HL-60/S4 treated with phorbol 12-myristate 13-acetate at 8.2 ng/mL for 4 days and 3 days (cell line): Measurements from ENCODE around the gene CDHR3.
"Not testable (repeated sequence)": the region's sequence is repeated elsewhere in the genome, so short reads cannot be mapped to it uniquely, and the experiment has no call there.

Experiments used
- in situ Hi-C: fragments of 300-500 bp; cut with MboI; formaldehyde crosslinking; loops from 2 replicates; pipeline ENCODE4 v1.15.0; 2022; ENCODE audit warnings: low sequenced_read_pairs

Gene CDHR3

DNA sequence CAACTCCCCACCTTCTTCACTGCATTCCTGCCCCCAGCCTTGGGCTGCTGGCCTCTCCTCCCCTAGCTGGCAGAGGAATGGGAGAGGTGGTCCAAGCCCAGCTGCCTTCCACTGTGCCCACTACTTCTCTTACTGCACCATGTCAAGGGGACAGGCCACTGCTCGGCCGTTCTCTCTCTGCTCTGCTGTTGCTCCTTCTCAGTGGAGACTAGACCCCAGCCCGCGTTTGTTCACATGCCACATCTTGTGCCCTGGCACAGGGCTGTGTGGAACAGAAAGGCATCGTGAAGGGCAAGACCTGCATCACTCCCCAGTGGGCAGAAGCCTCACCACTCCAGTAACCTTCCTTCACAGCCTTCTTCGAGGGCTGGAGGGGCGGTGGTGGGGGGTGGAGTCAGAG lies 711 bp upstream of the CDHR3 start:
- in situ Hi-C loops: no loop called here

DNA sequence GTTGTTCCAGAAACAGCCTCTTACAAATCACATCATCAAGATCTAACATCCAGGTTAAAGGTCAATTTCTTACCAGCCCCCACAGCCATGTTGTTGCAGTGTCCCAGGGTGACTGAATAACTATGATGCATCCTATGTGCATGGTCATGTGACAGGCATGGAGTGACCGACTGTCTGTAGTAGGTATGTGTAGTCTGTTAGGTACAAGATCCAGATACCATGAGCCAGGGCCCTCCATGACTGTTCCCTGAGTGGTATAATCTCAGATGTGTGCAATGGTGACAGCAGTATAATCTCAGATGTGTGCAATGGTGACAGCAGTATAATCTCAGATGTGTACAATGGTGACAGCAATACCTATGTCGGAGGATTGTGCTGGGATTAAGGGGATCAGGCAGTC lies 8.8 kb downstream of the CDHR3 start:
- in situ Hi-C loops: no loop called here

DNA sequence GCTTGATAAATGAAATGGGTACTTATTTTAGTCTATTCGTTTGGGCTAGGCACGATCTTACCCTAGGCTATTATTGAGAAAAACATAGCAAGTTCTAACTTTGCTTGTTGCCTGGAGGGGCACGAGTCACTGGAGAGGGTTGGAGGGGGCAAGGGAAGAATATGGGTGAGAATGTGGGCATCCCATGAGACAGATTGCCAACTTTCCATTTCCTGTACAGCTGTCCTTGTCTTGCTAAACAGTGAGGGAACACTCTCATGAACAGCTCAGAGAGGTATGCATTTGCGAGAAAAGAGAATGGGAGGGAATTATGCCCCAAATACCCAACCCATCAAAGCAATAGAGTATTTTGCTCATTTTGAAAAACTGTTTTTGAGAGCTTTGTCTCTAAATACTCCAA lies 9.2 kb downstream of the CDHR3 start:
- in situ Hi-C loops: no loop called here

DNA sequence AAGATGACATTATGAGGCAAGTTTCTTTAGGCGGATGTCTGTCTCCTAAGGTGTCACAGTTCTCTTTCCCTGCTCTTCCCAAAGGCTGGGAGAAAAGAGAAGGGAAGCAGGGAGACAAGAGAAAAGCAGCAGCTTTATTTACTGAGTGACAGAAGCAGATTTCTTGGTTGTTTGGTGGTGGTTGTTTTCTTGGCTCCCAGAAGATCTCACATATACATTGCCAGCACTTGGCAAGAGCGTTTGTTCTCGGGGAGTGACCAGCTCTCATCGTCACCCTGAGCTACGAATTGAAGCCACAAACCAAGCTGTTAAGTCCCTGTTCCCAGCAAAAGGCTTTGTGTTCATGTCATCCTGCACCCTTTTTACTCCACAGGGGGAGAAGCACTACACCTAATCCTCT lies 11.4 kb downstream of the CDHR3 start:
- in situ Hi-C loops: no loop called here

DNA sequence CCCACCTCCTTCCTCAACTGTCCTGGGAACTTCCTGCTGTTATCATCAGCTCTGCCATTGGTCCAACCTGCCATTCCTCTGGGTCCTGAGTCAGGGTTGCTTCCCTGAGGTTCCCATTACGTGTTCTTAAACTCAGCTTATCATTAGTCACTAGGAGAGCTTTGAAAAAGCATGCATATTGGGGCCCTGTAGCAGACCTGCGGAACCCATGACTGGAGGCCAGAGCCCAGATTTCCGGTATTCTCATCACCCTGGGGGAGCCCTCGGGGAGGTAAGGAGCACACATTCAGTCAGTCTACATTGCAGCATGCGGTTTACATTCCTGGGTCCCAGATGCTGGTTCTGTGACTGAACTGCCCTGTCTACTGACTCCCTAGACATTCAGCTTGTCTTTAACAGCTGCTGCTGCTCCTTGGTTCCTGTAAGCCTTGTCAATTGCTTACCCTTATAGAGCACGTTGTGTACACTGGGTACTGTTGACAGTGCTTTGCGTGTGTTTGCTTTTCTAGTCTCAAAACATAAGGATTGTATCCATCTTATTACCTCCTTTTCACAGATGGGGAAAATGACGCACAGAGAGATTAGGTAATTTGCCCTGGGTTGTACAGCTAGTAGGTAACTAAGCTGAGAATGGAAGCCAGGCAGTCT lies 12.8 kb downstream of the CDHR3 start:
- in situ Hi-C loops: no loop called here

DNA sequence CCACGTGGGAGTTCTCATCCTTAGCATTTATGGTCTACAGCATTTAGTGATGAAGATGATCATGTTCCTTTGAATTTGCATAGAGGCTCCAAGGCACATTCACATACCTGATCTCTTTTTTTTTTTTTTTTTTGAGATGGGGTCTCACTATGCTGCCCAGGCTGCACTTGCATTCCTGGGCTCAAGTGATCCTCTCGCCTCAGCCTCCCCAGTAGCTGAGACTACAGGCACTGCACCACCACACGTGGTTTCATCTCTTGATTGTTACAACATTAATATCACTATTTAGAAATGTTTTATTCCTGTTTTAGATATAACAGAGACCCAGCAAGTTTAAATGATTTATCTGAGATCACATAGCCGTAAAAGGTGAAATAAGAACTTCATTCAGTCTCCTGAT lies 13.8 kb downstream of the CDHR3 start:
- in situ Hi-C loops: no loop called here

DNA sequence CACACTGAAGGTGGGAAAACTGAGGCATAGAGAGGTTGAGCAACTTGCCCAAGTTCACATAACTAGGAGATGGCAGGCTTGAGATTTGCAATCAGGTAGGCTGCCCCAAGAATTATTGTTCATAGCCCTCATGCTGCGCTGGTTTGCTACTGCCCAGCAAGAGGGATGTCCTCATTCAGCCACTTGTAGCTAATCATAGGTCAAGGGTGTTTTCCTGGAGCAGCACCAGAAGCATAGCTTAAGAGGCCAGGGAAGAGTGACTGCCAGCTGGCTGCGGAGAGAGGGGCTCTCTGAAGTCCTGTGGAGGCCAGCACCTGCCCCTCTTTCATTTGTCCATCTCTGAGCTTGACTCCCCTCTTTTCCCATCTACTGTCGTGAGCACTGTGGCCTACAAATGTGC lies 15.0 kb downstream of the CDHR3 start:
- in situ Hi-C loops: no loop called here

DNA sequence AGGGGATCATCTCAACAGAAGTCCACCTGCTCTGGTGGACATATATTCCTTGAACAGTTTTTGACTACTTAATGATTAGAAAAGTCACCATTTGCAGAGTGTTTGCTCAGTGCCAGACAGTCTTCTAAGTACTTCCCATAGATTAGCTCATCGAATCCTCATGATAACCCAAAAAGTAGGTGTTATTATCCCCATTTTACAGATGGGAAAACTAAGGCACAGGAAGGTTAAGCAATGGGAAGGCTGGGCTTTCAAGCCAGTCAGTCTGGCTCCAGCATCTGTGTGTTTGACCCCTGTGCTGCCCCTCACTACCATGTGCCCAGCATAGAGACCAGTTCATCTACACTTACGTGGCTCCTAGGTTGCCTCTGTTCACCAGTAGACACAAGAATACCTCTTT lies 15.9 kb downstream of the CDHR3 start:
- in situ Hi-C loops: no loop called here

DNA sequence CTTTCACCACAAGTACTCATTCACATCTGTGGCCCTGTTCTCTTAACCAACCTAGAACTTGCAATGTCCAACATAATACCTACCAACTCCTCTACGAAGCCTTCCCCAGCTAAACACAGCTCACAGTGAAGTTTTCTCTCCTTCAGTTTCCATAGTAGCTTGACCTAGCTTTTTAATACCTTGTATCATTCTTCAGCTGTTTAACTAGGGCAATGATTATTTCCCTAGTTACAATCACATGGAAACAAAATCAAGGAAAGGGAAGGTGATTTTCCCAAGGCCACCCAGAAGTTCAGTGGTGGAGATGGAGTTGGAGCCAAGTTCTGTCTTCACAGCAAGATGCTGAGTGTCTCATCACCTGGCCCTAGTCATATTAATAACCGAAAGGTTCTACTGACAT lies 16.3 kb downstream of the CDHR3 start:
- in situ Hi-C loops: no loop called here

DNA sequence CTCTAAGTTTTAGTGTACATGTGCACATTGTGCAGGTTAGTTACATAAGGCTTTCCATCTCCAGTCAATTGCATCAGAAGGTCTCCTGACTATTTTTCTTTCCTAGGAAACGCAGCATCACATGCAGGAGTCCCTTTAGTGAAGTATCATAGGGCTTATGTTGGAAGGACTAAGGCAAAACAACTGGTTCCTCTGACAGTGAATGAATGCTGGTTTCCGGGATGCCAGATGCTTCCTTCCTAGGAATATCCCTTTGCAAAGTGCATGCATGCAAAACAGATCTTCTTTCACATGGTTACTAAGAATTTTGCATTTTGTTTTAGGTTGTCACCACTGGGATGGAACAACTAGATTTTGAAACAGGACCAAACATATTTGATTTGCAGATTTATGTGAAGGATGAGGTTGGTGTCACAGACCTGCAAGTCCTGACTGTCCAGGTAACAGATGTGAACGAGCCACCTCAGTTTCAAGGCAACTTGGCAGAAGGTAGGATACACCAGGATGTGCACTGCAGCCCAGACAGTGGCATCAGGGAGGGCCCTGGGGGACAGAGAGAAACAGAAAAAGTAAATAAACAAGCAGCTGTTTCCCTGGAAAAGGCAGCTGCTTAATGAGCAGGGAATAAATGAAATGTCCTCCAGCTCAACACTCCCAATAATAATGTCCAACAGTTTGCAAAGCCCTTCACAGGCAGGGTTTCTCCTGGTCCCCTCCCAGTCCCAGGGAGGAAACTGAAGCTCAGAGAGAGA lies 17.8 kb downstream of the CDHR3 start:
- in situ Hi-C loops: no loop called here

DNA sequence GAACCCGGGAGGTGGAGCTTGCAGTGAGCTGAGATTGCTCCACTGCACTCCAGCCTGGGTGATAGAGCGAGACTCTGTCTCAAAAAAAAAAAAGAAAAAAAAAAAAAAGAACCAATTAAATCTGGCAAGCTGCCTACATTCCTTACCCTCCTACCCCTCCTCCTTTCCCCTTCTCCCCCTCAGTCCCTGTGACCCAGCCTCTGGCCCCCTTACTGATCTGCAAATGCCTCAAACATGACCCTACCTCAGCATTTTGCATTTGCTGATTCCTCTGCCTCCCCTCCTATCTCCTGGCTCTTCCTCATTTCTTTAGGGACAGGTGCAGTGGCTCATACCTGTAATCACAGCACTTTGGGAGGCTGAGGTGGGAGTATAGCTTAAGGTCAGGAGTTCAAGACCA lies 19.3 kb downstream of the CDHR3 start:
- in situ Hi-C loops: no loop called here

DNA sequence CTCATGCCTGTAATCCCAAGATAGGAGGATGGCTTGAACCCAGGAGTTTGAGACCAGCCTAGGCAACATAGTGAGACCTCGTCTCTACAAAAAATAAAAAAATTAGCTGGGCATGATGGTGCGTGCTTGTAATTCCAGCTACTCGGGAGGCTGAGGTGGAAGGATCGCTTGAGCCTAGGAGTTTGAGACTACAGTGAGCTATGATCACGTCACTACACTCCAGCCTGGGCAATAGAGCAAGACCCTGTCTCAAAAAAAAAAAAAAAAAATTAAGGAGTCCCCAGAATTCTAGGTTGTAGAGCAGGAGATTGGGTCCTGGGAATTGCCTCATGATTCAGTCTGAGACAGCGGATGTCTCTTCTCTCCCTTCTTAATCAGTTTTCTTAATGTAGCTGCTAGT lies 21.7 kb downstream of the CDHR3 start:
- in situ Hi-C loops: not testable (repeated sequence)

DNA sequence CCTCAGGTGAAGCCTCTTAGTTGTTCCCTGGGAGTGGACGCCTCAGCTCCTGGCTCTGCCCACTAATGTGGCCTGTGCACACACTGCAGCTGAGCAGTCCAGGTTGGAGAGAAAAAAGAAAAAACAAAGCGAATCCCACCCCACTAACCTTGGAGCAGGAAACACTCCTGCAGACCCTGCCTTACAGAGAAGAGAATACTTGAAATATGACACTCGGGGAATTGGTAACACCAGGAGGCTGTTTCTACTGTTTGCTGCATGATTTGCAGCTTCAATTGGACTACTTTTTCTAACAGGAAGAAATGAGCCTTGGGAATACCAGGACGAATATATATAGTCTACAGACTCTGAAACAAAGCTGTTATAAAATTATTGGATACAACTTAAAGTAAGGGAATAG lies 22.2 kb downstream of the CDHR3 start:
- in situ Hi-C loops: no loop called here

DNA sequence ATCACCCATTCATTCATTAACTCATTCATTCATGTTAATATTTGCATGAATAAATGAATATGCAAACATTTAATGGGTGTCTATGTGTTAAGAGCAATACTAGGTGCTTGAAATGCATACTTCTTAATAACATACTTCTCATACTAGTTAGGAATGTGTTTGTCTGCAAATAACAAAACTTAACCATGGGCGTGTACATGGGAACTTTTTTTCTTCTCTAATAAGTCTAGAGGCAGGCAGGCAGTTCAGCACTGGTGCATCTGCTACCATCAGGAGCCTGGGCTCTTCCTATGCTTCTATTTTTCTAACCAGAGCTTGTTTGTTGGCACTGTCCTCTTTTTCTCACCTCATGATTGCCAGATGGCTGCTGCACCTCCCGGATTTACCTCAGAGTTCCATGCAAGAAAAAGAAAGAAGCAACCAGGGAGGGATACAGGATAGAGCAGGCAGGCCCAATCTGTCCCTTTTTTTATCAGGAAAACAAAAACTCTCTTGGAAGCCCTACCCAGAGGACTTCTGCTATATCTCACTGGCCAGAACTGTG lies 22.7 kb downstream of the CDHR3 start:
- in situ Hi-C loops: no loop called here

DNA sequence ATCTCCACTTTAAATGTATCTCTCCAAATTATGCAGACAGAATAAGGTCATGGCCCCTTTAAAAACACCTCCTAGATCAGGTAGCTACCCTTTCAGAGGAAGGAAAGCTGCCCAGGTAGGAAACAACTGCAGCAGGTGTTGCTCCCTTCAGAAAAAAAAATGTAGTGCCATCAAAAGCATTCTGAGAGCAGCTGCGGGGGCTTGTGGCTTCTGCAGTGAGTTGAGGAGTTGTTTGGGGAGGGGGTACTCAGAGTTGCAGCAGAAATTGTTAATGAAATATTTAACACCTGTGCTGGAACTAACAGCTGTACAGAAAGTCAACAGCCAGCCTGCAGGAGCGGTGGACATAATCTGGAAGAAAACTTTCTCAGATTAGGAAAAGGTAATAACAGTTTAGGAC lies 24.0 kb downstream of the CDHR3 start:
- in situ Hi-C loops: no loop called here

DNA sequence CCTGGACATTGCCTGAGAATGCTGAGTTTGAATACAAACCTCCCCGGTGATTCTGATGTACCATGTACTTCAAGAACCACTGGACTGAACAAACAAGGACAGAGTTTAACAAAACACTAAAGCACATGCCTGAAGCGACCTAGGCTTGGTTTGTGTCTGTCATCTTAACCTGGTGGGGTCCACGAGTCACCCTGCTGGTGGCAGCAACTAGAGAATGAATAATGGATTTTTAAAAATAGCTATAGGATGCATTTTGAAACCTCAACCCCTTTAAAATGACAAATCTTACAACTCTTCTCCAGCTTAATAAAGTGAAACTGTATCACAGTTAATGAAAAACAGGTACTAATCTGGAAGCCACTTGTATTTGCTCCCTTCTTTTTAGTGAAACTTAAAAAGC lies 25.2 kb downstream of the CDHR3 start:
- in situ Hi-C loops: no loop called here

DNA sequence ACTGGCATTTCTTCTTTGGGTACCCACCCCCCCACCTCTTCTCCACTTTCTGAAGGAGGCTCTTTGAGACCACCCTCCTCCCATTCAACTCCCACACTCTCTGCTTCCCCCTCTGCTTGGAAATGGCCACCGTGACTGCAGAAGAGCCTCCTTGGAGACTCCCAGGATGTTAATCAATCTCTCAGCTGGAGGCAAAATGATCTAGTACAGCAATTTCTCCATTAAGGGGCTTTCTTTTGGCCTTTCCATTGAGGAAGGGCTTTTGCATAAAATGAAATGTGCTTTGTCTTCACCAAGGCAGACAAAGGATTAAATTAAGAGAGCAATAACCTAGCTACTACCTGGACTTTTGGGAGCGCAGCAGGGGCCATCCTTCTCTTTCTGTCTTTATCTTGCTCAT lies 26.1 kb downstream of the CDHR3 start:
- in situ Hi-C loops: no loop called here

DNA sequence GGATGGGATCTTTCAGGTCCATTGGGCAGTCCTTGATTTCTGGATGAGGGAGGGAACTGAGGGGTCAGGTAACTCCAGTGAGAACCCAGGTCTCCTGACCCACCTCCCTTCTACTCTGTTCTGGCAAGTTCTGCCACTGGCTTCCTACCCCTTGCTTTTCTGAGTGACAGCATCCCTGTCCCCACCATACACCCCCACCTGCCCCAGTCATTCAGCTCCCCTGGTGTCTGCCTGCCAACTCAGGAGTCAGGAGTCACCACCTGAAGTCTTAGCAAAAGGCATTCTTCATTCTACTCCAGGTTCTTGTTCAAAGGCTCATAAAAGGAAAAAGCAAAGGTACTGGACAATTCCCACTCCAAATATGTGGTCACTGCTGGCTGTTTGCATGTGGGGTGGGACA lies 26.6 kb downstream of the CDHR3 start:
- in situ Hi-C loops: no loop called here

DNA sequence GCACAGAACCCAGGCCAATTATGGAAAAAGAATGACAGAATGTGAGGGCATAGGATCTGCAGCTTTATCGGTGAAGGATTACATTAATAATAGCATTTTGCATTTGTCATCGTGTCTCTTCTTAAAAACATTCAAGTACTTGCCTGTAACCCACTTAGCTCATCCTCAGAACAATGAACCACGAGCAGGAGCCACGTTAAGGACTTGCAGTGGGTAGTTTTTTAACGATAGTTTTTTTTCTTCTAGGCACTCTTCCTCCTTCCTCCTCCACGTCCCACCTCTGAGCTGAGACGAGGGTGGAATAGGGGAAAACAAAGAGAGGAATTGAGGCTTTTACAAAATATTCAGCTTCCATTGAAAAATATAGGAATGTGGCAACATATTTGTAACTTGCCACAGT lies 27.1 kb downstream of the CDHR3 start:
- in situ Hi-C loops: no loop called here

DNA sequence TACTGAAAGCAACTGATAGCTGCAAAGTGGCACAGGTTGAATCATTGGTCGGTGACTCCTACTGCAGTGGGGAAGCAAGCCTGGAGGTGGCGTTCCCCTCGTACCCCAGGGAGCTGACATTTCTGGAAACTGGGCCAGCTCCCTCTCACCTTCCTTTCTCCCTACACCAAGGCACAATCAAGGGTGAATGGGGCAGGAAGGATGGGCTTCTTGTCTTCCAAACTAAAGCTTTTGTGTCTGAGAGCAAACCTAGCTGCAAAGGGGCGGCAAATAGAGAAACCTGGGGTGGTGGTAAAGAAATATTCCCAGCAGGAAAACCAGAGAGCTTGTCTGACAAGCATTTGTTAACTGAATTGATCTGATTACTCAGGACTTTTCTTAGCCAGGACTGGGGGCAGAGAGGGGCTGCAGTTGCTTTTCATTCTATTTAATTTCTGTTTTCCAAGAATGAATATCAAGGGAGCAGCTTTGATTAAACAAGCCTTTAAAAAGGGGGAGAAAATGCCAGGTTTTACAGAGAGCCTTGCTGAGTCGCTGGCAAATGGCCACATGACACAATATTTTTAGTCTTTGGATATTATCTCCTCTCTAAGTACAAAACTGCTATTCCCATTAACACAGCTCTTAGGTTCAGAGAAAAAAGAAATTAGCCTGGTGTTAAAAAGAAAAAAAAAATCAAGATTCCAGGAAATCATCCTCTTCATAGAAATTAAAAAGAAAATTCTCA lies 27.8 kb downstream of the CDHR3 start:
- in situ Hi-C loops: no loop called here

DNA sequence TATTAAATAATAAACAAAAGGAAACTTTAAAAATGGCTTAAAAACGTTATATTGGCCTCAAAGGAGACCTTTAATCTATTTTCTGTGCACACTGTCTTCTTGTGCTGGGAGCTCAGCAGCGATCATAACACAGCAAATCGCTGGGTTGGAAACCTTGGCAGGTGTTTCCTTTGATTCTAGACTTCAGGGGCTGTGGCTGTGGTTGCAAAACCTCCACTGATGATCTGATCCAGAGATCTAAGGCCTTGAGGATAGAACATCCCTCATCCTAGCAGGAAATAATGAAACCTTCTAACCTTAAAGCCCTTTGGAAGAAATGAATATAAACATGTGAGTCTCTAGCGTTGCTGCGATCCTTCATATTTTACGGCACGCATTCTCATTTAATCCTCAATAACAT lies 29.8 kb downstream of the CDHR3 start:
- in situ Hi-C loops: no loop called here
